Ectodermal cell (in vitro differentiated cells): ENCODE data around the gene MAP4K5.
"Not testable (repeated sequence)": the region's sequence is repeated elsewhere in the genome, so short reads cannot be mapped to it uniquely, and the experiment has no call there.

Source experiments
- H3K27ac ChIP-seq: 2 replicates; pipeline ENCODE4 v1.7.0; 2013; ENCODE audit warnings: mild to moderate bottlenecking, low read depth, low read length; ENCODE audit not compliant: insufficient read depth, poor library complexity, severe bottlenecking
- H3K27me3 ChIP-seq: 2 replicates; pipeline ENCODE4 v1.7.0; 2013; ENCODE audit warnings: mild to moderate bottlenecking, low read length; ENCODE audit not compliant: insufficient read depth, control insufficient read depth, poor library complexity, severe bottlenecking
- H3K36me3 ChIP-seq: one replicate; pipeline ENCODE4 v1.7.0; 2013; ENCODE audit warnings: low read length; ENCODE audit not compliant: control insufficient read depth, insufficient read depth
- H3K4me1 ChIP-seq: one replicate; pipeline ENCODE4 v1.7.0; 2013; ENCODE audit warnings: low read length; ENCODE audit not compliant: control insufficient read depth, insufficient read depth
- H3K4me3 ChIP-seq: 2 replicates; pipeline ENCODE4 v1.7.0; 2013; ENCODE audit warnings: low read depth, low read length, control low read depth; ENCODE audit not compliant: insufficient read depth
- H3K9me3 ChIP-seq: 2 replicates; pipeline ENCODE4 v1.7.0; 2013; ENCODE audit warnings: mild to moderate bottlenecking, low read length, moderate library complexity; ENCODE audit not compliant: control insufficient read depth
- WGBS, 2 experiments: methylation state at CpG; one replicate each; pipeline ENCODE4 v1.1.7; 2013; ENCODE audit warnings: missing lambda C conversion rate in 2 of 2; 5-methylcytosine and 5-hydroxymethylcytosine counted together

The MAP4K5 gene

DNA sequence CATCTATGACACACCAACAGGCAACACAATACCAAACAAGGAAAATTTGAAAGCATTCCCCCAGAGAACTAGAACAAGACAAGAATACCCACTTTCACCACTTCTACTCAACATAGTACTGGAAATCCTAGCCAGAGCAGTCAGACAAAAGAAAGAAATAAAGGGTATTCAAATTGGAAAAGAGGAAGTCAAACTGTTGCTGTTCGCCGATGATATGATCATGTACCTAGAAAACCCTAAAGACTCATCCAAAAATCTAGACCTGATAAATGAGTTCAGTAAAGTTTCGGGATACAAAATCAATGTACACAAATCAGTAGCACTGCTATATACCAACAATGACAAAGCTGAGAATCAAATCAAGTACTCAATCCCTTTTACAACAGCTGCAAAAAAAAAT lies 19.5 kb upstream of the MAP4K5 start:
- H3K27ac ChIP-seq: no peak overlapping the region
- H3K27me3 ChIP-seq: no peaks in the 10 kb centered on the region
- H3K9me3 ChIP-seq: no peaks in the 10 kb centered on the region
- no peak overlapping the region for H3K4me3 ChIP-seq
- no peaks in the 10 kb centered on the region for H3K36me3 ChIP-seq
- H3K4me1 ChIP-seq: no peaks in the 10 kb centered on the region
- 95 to 98% methylated on average over 3 of the region's 3 CpGs for WGBS, 2 experiments

DNA sequence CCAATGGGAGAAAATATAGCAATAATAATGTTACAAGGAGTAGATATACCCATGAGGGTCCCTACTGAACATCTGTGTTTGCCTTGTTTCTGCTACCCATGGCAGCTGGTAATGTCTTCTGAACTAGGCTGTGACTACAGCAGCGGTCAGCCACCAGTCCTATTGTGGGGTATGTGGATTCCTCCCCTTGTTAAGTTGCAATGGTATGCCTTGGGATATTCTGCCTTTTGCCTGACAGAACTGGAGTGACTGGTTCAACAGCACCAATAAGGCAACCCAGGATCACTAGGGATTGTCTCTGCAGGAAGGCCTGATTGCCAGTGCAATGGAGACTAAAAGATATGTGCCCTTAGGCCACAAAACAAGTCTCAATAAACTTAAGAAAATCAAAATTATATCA lies 17.9 kb upstream of the MAP4K5 start:
- no peaks in the 10 kb centered on the region for H3K4me1 ChIP-seq
- no peak overlapping the region for H3K27ac ChIP-seq
- H3K36me3 ChIP-seq: no peaks in the 10 kb centered on the region
- H3K4me3 ChIP-seq: no peak overlapping the region
- H3K9me3 ChIP-seq: no peaks in the 10 kb centered on the region
- H3K27me3 ChIP-seq: no peaks in the 10 kb centered on the region
- WGBS, 2 experiments: 83 to 98% methylated on average over 1 of the region's 1 CpG

DNA sequence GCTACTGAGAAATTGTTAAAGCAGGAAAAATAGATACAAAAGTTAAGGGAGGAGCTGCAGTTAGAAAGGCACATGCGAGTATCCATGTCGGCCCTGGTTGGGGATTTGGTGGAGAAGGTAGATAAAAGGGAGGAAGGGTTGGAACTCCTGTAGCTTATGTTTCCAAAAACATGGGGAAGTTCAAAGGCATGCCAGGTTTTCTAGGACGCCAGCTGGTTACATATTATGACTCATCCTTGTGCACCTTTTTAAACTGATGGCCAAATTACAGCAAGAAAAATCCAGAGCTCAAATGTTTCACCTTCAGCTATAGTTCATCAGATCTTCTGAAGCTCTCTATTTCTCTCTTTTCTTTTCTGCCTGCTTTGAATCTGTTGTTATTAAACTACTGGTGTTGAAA lies 13.2 kb upstream of the MAP4K5 start:
- Histone ChIP-seq H3K27ac (no peak overlapping the region), H3K4me1 (no peaks in the 10 kb centered on the region), H3K36me3 (no peaks in the 10 kb centered on the region), H3K4me3 (no peak overlapping the region), H3K9me3 (no peaks in the 10 kb centered on the region), H3K27me3 (no peaks in the 10 kb centered on the region)
- 90 to 97% methylated on average over 3 of the region's 3 CpGs for WGBS, 2 experiments

DNA sequence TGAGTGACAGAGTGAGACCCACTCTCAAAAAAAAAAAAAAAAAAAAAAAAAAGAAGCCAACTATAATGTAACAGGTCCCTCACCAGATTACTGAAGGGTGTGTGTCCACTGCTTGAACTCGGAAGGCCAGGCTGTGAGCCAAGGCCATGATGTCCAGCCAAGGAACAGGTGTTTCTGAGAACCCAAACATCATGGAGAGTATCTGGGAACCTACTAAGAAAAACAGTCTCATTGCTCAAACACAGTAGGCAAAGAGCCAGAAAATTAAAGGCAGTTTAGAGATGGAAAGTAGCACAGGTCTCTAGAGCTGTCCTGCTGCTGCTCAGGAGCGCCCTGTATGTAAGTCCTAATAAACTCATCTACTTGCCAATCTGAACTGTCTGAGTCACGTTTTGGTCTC lies 12.5 kb upstream of the MAP4K5 start:
- 86 to 89% methylated on average over 3 of the region's 3 CpGs for WGBS, 2 experiments

DNA sequence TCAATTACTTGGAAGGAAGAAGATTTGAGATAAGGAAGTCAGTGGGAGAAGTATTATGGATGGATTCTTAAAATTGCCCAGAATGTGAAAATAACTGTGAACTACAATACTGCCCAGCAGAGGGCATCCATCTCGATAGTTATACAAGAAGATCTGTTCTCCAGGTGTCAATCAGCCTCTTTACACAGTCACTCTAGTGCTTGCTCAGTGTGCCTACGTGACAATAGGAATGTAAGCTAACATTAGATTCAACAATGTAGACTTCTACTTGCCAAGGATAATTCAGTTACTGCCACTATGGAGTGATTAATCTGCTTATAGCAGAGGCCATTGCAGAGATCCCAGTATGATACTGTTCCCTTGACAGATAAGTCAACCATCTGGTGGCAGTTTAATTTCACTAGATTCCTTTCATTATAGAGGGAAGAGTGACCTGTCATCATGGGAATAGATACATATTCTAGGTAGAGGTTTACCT lies 10.6 kb upstream of the MAP4K5 start:
- 28 to 35% methylated on average over 2 of the region's 2 CpGs for WGBS, 2 experiments
- Histone ChIP-seq H3K4me3 (no peak overlapping the region), H3K27me3 (no peaks in the 10 kb centered on the region), H3K4me1 (no peaks in the 10 kb centered on the region), H3K9me3 (no peaks in the 10 kb centered on the region), H3K36me3 (no peaks in the 10 kb centered on the region), H3K27ac (no peak overlapping the region)

More for the DNA sequence above, 12.5 kb upstream of the MAP4K5 start:
- Histone ChIP-seq H3K4me3 (no peak overlapping the region), H3K4me1 (no peaks in the 10 kb centered on the region), H3K9me3 (no peaks in the 10 kb centered on the region), H3K27ac (no peak overlapping the region), H3K27me3 (no peaks in the 10 kb centered on the region), H3K36me3 (no peaks in the 10 kb centered on the region)

DNA sequence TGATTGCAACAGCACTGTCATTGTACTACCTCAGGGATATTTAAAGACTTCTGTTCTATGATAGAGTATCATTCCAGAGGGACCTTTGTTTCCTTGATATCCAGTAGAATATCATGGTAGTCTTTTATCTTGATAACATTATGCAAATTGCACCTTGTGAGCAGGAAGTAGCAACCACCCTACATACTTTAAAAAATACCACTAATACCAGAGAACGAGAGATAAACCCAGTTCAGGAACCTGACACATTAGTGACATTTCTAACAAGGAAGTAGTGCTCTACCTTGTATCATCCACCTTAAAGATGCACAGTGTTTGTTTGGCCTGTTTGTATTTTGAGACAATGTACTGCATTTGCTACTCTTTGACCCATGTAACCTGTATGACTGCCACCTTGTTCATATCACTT lies 8.8 kb upstream of the MAP4K5 start:
- Histone ChIP-seq H3K27me3 (no peaks in the 10 kb centered on the region), H3K27ac (no peak overlapping the region), H3K4me3 (no peak overlapping the region), H3K36me3 (no peaks in the 10 kb centered on the region), H3K9me3 (no peaks in the 10 kb centered on the region), H3K4me1 (no peaks in the 10 kb centered on the region)
- WGBS, 2 experiments: 80 to 83% methylated on average over 1 of the region's 1 CpG

DNA sequence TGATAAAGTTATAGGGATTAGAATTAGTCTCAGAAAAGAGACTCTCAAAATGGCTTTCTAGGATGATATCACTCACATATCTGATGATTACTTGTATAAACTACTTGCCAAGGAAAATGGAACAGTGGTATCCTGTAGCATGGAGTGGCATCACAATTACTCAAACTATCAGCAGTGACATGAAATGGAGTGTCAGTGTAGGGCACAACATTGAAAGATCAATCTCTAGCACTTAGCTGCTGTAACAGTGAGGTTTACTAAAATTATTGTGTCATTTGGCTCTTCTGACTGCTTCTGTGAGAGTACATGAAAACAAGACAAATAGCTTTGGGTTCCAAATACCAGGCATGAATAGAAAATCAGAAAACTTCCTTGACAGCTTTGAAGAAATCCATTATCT lies 6.7 kb upstream of the MAP4K5 start:
- H3K27ac ChIP-seq: no peak overlapping the region
- peaks cover 1% of the 10 kb centered on the region for H3K27me3 ChIP-seq
- H3K4me3 ChIP-seq: no peak overlapping the region
- no peaks in the 10 kb centered on the region for H3K4me1 ChIP-seq
- no peaks in the 10 kb centered on the region for H3K9me3 ChIP-seq
- no peaks in the 10 kb centered on the region for H3K36me3 ChIP-seq

DNA sequence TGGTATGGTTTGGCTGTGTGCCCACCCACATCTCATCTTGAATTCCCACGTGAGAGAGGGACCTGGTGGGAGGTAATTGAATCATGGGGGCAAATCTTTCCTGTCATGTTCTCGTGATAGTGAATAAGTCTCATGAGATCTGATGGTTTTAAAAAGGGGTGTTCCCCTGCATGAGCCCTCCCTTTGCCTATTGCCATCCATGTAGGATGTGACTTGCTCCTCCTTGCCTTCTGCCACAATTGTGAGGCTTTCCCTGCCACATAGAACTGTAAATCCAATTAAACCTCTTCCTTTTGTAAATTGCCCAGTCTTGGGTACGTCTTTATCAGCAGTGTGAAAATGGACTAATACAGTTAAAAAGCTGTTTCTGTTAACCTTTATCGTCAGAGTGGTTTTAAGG lies 5.7 kb upstream of the MAP4K5 start:
- not testable (repeated sequence) for H3K4me1 ChIP-seq, H3K36me3 ChIP-seq, H3K27ac ChIP-seq, H3K4me3 ChIP-seq, H3K9me3 ChIP-seq
- 70 to 71% methylated on average over 4 of the region's 4 CpGs for WGBS, 2 experiments
- peaks cover 12% of the 10 kb centered on the region for H3K27me3 ChIP-seq

DNA sequence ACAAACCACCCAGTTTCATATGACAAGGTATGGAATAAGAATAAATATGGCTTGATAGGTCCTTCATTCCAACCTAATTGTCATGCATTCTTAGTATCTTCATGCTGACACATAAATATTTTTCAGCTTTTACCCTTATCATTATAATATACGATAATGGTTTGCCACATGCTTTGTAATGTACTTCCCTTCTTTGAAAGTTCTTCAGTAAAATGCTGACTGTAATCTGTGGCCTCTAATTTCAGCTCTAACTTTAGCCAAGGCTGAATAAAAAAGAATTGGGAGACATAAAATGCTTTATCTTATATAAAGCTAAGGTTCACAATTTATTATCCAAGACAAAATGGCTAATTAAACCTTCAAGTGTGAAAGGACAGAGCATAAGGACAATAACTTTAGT lies 2.6 kb upstream of the MAP4K5 start:
- peaks cover 6% of the 10 kb centered on the region for H3K4me1 ChIP-seq
- peaks cover 16% of the 10 kb centered on the region for H3K27me3 ChIP-seq
- H3K4me3 ChIP-seq: no peak overlapping the region
- H3K36me3 ChIP-seq: no peaks in the 10 kb centered on the region
- WGBS, 2 experiments: 100% methylated on average over 1 of the region's 1 CpG
- H3K9me3 ChIP-seq: no peaks in the 10 kb centered on the region
- no peak overlapping the region for H3K27ac ChIP-seq

DNA sequence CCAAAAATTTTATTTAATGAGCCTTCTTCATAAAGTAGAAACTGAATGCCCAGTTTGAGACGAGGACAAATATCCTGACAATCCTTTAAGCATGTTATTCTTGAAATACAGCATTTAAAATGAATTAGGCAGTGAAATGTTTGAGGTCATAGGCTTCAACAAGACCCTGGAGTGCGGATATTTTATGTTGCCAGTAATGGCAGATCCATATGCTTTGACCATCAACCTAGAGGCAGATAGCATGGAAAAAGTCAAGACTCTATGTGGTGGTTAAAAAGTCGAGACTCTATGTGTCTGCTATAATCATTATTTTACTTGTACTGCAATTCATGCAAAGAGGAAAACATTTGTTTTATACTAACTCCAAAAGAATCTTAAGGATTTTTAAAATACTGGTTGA lies 2.0 kb upstream of the MAP4K5 start:
- Histone ChIP-seq H3K36me3 (no peaks in the 10 kb centered on the region), H3K27ac (no peak overlapping the region), H3K4me1 (peaks cover 11% of the 10 kb centered on the region), H3K27me3 (peaks cover 16% of the 10 kb centered on the region), H3K4me3 (no peak overlapping the region), H3K9me3 (no peaks in the 10 kb centered on the region)
- 91 to 96% methylated on average over 2 to 3 of the region's 3 CpGs for WGBS, 2 experiments

DNA sequence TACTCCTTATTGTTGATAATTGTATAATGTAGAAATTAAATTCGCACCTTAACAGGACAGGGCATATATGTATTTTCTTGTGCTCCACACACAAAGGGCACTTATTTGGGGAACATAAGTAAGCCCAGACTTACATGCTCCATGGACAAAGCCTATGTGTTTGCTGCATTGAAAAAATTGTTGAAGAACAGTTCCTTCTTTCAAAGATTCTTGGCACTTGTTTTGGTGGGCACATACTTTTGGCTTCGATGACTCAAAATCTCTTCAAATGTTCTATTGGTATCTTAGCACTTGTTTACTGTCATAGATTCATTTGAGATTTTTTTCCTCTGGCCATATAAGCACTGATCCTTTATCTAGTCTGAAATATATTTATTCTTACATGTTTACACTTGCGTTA lies 1.4 kb upstream of the MAP4K5 start:
- Histone ChIP-seq H3K4me1 (peaks cover 11% of the 10 kb centered on the region), H3K36me3 (no peaks in the 10 kb centered on the region), H3K27ac (no peak overlapping the region), H3K9me3 (no peaks in the 10 kb centered on the region), H3K27me3 (peaks cover 16% of the 10 kb centered on the region), H3K4me3 (no peak overlapping the region)
- WGBS, 2 experiments: 69 to 83% methylated on average over 2 to 3 of the region's 3 CpGs
